Left colon (tissue), 2 donors: ENCODE data around the gene CBL. TPM values are rescaled to one million over a fixed set of nuclear protein-coding genes. Genes with fewer than 3 reads are reported as not detected.
A peak's percentile ranks its signal among the peaks of the same experiment; 100 is the strongest.
"Not testable (repeated sequence)": the region's sequence is repeated elsewhere in the genome, so short reads cannot be mapped to it uniquely, and the experiment has no call there.

Experiments used
- ATAC-seq: fragments of 200-7000 bp; cut with Tn5 transposase; one replicate; pipeline ENCODE4 v1.9.1; 2020; ENCODE audit warnings: mild to moderate bottlenecking, moderate library complexity
- DNase-seq, 2 donors: peaks; one replicate each; pipeline ENCODE4 v3.0.0-alpha.2; 2020
- intact Hi-C, 2 donors: fragments of 100-400 bp; cut with DNase I in 1 of 2; cut with micrococcal nuclease in 1 of 2; formaldehyde crosslinking; loops; one replicate each; pipeline versions ENCODE4 v1.11.2 to v1.14.0; 2022; cut with DNase I, micrococcal nuclease
- long read RNA-seq: library from polyadenylated mRNA; unstranded; transcript quantifications from one replicate; pipeline ENCODE4 v2.0.0, GENCODE V29; 2021
- total RNA-seq, 2 donors: library from RNA; stranded (reverse); fragmentation: NEBNext Ultra II Directional; extraction: Animal tissue kit (Norgen Biotek cat#: 25700); gene quantifications; one replicate each; pipeline ENCODE4 v1.2.1, GENCODE V29; 2021
- donor health status: DM: no; HTN: no; CAD: no.
- donor health status: DM: yes; HTN: yes; CAD: no.

Gene CBL
- 10 to 100 TPM; 12.4 to 14.1 TPM for total RNA-seq
- long read RNA-seq, partial matches to known transcripts: 2 of 4 reads
- long read RNA-seq, other reads (novel, unspliced or antisense): 2 of 4 reads

DNA sequence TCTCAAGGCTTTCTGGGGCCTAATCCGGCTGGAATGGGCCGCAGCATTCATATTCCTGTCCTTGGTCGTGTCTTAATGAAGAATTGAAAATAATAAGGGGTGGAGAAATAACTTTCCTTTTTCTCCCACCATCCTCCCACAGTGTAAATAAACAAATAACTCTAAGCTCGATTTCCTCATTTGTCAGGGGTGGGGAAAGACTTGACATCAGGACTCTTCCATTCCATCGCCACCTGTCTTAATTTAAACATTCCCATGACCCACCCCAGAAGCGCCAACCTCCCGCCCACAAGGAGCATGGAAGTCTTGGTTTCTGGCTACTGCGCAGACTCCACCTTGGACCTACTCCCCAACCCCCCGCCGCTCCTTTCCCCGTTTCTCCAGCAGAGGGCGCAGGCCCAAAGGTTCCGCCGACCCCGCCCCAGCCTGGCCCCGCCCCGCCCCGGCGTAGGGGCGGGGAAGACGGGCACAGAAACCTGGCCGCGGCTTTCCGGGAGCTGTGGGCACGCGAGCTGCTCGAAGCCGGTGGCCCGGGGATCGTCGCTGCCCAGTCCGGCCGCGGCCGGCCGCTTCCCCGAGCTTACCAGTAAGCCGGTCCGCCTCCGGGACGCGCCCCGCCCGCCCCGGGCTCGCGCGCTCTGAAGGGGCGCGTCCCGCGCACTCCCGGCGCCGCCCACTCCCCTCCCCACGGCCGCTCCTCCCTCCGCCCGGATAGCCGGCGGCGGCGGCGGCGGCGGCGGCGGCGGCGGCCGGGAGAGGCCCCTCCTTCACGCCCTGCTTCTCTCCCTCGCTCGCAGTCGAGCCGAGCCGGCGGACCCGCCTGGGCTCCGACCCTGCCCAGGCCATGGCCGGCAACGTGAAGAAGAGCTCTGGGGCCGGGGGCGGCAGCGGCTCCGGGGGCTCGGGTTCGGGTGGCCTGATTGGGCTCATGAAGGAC lies at the start of gene CBL:
CBL (plus strand) TSS at position 766 of the 937 bp plus-strand sequence; CDS start at position 845, 79 bp downstream.
- ATAC-seq: peak; percentile 91
- peak; percentile 93 to 98 for DNase-seq
- intact Hi-C loops: loop anchor here in 1 of 2 donors (5.0 kb wide), 1 partner anchor 116 kb away; no protein-coding TSS in a partner anchor

DNA sequence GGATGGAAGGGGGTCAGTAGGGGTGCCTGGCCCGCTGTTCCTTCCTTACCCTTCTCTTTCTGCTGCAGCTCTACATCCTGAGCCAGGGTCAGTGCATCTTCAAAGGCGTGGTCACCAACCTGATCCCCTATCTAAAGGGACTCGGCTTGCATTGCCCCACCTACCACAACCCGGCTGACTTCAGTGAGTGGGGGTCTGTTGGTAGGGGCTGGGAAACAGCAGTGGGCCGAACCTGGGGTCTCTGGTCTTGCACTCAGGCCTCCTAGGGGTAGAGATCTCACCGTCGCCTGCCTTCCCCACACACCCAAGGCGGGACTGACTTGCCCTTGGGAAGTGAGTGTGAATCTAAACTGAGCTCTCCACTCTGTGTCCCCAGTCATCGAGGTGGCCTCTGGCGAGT lies 49.6 kb upstream of the CBL start:
- ATAC-seq: no peak
- intact Hi-C loops: no loop called here

GRCh38 chr11:119157063-119157462 lies 49.1 kb upstream of the CBL start:
- DNase-seq (no peak), ATAC-seq (no peak)

More for the DNA sequence above, 49.6 kb upstream of the CBL start:
- no peak for DNase-seq

GRCh38 chr11:119158467-119158866 lies 47.7 kb upstream of the CBL start:
- DNase-seq: no peak
- intact Hi-C loops: no loop called here
- ATAC-seq: no peak

More at GRCh38 chr11:119157063-119157462, 49.1 kb upstream of the CBL start:
- intact Hi-C loops: no loop called here

- no peak for DNase-seq
- ATAC-seq: no peak
- intact Hi-C loops: no loop called here
These were observed 46.0 kb upstream of the CBL start for GRCh38 chr11:119160151-119160550.

DNA sequence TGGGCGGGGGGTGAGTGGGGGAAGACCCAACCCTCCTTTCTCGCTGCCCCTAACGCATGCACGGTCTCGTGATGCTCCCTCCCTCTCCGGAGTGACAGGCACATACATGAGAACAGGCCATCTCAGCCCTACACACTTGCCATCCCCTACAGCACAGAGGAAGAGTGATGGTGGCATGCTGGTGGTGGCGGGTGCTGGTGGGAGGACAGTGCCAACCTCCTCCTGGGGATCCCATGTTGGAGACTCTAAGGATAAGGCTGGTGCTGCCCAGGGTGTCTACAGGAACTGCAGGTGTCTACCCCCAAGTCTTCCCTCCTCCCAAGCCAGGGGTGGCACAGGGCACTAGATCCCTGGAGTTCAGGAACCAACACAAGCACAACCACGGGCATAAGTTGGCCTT lies 44.3 kb upstream of the CBL start:
- DNase-seq: no peak
- ATAC-seq: no peak
- intact Hi-C loops: no loop called here

GRCh38 chr11:119166368-119167076 lies 39.6 kb upstream of the CBL start:
- intact Hi-C loops: no loop called here
- DNase-seq (no peak), ATAC-seq (no peak)

DNA sequence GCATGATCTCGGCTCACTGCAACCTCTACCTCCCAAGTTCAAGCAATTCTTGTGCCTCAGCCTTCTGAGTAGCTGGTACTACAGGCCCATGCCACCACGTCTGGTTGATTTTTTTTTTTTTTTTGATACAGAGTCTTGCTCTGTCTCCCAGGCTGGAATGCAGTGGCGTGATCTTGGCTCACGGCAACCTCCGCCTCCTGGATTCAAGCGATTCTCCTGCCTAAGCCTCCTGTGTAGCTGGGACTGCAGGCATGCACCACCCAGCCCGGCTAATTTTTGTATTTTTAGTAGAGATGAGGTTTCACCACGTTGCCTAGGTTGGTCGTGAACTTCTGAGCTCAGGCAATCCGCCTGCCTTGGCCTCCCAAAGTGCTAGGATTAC lies 39.1 kb upstream of the CBL start:
- DNase-seq, intact Hi-C loops, ATAC-seq: not testable (repeated sequence)

DNA sequence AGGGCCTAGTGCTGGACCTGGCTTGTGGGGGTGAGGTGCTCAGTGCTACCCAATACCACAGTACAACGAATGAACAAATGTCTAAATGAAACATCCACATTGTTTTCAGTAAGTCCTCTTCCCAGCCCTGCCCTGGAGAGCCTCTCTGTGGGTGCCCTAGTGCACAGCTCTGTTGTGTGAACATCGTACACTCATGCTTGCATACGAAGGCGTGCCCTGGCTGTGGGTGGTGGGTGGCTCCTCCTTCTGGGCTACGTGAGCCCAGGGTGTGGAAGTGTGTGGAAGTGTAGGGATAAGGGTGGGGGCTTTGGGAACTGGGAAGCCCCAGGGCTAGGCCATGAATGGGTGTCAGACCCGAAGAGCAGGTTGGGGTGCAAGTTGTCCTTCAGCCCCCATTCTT lies 38.2 kb upstream of the CBL start:
- peak; percentile 70 for ATAC-seq
- intact Hi-C loops: no loop called here
- DNase-seq: peak; percentile 51 to 53

GRCh38 chr11:119168471-119169281 lies 37.5 kb upstream of the CBL start, which contains the start of gene NLRX1:
Gene NLRX1, plus strand, starts transcription at chr11:119168725. Its CDS starts 2,679 bp downstream, at chr11:119171404.
- ATAC-seq (peak; percentile 94), DNase-seq (peak; percentile 83 to 86)
- intact Hi-C loops: no loop called here

- peak in 1 of 2 donors; percentile 51 for DNase-seq
- intact Hi-C loops: no loop called here
- peak; percentile 30 for ATAC-seq
These were observed 36.8 kb upstream of the CBL start for GRCh38 chr11:119169282-119169719.

- intact Hi-C loops: no loop called here
- ATAC-seq (no peak), DNase-seq (no peak)
These were observed 33.6 kb upstream of the CBL start for GRCh38 chr11:119172513-119172912.

DNA sequence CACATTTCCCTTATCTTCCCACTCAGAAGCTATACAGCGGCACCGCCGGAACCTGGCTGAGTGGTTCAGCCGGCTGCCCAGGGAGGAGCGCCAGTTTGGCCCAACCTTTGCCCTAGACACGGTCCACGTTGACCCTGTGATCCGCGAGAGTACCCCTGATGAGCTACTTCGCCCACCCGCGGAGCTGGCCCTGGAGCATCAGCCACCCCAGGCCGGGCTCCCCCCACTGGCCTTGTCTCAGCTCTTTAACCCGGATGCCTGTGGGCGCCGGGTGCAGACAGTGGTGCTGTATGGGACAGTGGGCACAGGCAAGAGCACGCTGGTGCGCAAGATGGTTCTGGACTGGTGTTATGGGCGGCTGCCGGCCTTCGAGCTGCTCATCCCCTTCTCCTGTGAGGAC lies 32.7 kb upstream of the CBL start:
- DNase-seq (no peak), ATAC-seq (no peak)
- intact Hi-C loops: no loop called here

DNA sequence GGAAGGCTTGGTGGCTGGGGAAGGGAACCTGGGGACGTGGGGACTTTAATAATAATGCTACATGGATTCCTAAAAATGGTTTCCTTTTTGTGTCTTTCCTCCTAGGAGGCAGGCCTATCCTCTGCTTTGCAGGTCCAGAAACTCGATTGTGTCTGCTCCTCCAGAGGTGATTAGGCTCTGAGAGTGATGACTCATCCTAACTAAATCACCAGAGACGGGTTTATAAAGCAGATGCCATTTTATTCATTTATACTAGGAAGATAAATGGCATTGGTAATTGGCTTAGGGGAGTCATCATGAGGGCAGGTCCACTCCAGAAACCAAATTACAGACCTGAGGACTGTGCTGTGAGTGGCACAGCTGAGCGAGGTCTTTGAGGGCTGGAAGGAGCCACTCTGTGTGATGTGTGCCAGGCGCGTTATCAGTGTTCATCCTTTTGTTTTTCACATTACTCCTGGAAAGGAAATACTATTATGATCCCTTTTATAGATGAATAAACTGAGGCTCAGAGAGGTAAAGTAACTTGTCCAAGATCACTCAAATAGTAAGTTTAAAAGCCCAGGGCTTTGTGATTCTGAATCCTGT lies 30.6 kb upstream of the CBL start:
- peak; percentile 46 for ATAC-seq
- intact Hi-C loops: no loop called here
- DNase-seq: no peak

DNA sequence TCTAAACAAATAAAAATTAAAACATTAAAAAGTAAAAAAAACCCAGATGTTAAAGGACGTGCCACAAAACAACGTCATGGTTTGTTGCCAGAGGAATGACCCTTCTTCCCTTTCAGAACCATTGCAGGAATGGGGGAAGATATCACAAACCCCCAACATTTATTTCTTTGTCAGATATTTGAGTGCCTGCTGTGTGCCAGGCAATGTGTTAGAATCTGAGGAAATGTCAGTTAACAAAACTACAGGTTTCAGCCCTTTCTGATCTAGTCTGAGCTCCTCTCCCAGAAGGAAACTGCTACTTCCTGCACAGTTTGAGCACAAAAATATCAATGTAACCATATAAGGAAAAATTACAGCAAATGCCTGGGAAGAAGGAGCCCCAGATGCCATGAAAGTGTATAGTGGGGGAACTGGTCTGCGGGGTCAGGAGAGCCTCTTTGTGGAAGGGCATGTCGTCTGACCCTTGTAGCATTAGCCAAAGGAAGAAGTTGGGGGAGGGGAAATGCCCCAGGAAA lies 27.9 kb upstream of the CBL start:
- DNase-seq (no peak), ATAC-seq (no peak)
- intact Hi-C loops: no loop called here

DNA sequence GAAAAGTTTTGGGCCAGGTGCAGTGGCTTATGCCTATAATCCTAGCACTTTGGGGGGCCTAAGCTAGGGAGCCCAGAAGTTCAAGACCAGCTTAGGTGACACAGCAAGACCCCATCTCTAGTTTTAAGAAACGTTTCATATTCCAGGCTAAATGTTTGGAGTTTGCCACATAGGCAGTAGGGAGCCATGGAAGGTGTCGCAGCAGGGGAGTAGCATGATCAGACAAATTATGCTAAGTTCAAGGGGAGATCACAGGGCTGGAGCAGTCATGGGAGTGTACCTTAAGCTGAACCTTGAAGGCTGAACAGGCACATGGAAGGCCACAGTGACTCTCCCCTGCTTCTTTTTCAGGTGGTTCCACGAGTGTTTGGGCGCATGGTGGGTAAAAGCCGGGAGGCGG lies 26.8 kb upstream of the CBL start:
- no peak for DNase-seq

DNA sequence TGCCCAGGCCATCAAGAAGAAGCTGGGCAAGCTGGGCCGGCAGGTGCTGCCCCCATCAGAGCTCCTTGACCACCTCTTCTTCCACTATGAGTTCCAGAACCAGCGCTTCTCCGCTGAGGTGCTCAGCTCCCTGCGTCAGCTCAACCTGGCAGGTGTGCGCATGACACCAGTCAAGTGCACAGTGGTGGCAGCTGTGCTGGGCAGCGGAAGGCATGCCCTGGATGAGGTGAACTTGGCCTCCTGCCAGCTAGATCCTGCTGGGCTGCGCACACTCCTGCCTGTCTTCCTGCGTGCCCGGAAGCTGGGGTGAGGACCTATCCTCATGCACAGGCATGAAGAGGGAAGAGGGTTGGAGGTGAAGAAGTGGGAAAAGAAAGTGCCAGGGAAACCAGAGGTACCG lies 26.2 kb upstream of the CBL start:
- intact Hi-C loops: no loop called here
- ATAC-seq: no peak
- no peak for DNase-seq

More for the DNA sequence above, 26.8 kb upstream of the CBL start:
- ATAC-seq: no peak
- intact Hi-C loops: no loop called here
